Adrenal gland (tissue), 12 donors: ENCODE measurements around the gene PTCD2. TPM values are rescaled to one million over a fixed set of nuclear protein-coding genes. Genes with fewer than 3 reads are reported as not detected.

Experiments
- DNase-seq, 7 donors: peaks; one replicate each; pipeline ENCODE4 v3.0.0-alpha.2; 2019 to 2020
- H3K27ac ChIP-seq, 5 donors: fragments of 200-600 bp; sonication (generic) in 4 of 5; 1 replicate in 3 of 5; 2 replicates in 2 of 5; pipeline versions ENCODE4 v1.5.1 to v1.8.0; 2016 to 2020; ENCODE audit warnings: mild to moderate bottlenecking in 1 of 5
- H3K27me3 ChIP-seq: fragments of 200-600 bp; 2 replicates; pipeline ENCODE4 v1.8.0; 2021
- H3K36me3 ChIP-seq, 2 donors: fragments of 200-600 bp; replicated peaks in 1 of 2; 1 replicate in 1 of 2; 2 replicates in 1 of 2; pipeline versions ENCODE4 v1.5.1 to v1.8.0; 2018 to 2022
- H3K4me1 ChIP-seq, 2 donors: fragments of 200-600 bp; replicated peaks in 1 of 2; 1 replicate in 1 of 2; 2 replicates in 1 of 2; pipeline versions ENCODE4 v1.5.1 to v1.8.0; 2018 to 2021
- H3K4me3 ChIP-seq, 4 donors: fragments of 200-600 bp; sonication (generic) in 3 of 4; one replicate each; pipeline ENCODE4 v1.5.1; 2016 to 2018
- H3K9me3 ChIP-seq, 3 donors: fragments of 200-600 bp; sonication (generic) in 1 of 3; replicated peaks in 1 of 3; 1 replicate in 2 of 3; 2 replicates in 1 of 3; pipeline versions ENCODE4 v1.5.1 to v1.8.0; 2016 to 2021
- POLR2A ChIP-seq, 2 donors: fragments of 450-650 bp; IDR thresholded peaks; one replicate each; pipeline ENCODE4 v1.6.1; 2017; ENCODE audit warnings: antibody characterized with exemption in 2 of 2, mild to moderate bottlenecking in 2 of 2, moderate library complexity in 1 of 2
- WGBS, 4 donors: extraction: QIAGEN DNeasy Blood & Tissue Kit in 2 of 4; methylation state at CpG; one replicate each; pipeline versions ENCODE4 v1.1.5 to v1.1.7; 2013 to 2017; 5-methylcytosine and 5-hydroxymethylcytosine counted together
- intact Hi-C, 2 donors: fragments of 100-400 bp; cut with DNase I; formaldehyde crosslinking; loops; one replicate each; pipeline versions ENCODE4 v1.14.1 to v1.15.0; 2022 to 2023
- polyA plus RNA-seq, 3 donors: library from polyadenylated mRNA; stranded (reverse); fragments of 200-250 nt in 2 of 3; fragments of 350-450 nt in 1 of 3; fragmentation: Illumina TruSeq in 1 of 3; extraction: RNeasy Lipid Tissue Mini Kit (QIAGEN cat#74804) in 1 of 3; gene quantifications; one replicate each; pipeline ENCODE4 v1.2.3, GENCODE V29; 2013 to 2014
- total RNA-seq, 9 donors: library from RNA; depleted of rRNA in 4 of 9; stranded (reverse); fragments of >200 nt in 4 of 9; fragments of 120-200 nt in 1 of 9; fragmentation: NEBNext Ultra II Directional in 1 of 9; extraction: Animal tissue kit (Norgen Biotek cat#: 25700) in 1 of 9; gene quantifications; one replicate each; pipeline versions ENCODE4 v1.1.0 to v1.2.4, GENCODE V29; 2013 to 2023
- TF ChIP-seq, protein P1 (sequence below), 6 experiments: fragments of 450-650 bp in 4 of 6; fragments of 200-600 bp in 2 of 6; sonication (generic) in 1 of 6; IDR thresholded peaks; 1 replicate in 5 of 6; 2 replicates in 1 of 6; pipeline versions ENCODE4 v1.5.1 to v1.8.0; 2016 to 2021; ENCODE audit warnings: antibody characterized with exemption in 6 of 6, mild to moderate bottlenecking in 2 of 6, moderate library complexity in 1 of 6
- donor health status: healthy with polysubstance abuse.
- donor health status: Bipolar disorder and iron deficiency.
- donor health status: DM: yes; HTN: yes; CAD: no.
- donor health status: DM: no; HTN: no; CAD: no.
- donor health status: DM: no; HTN: no; CAD: no.
- donor health status: DM: yes; HTN: yes; CAD: no.

PTCD2 gene
- total and polyA plus RNA-seq, 12 donors: 1.7 to 20.6 (median 14.2) TPM

DNA sequence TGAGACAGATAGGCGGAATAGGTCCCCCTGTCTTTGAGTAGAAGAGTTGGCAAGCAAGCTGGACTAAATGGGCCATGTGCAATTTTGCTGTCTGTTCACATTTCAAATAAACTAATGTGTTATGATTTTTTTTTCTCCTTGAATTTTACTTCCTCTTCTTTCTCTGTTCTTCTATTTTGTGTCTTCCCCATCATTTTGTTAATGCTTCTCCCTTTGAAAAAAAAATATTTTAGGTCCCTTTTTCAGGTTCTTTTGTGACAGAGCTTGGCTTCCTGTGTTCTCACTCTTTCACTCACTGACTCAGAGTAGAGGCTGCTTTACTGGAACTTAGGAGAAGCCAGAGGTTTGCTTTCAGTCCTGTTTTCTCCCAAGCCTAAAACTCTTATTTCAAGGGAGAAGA is 48.1 kb downstream of the PTCD2 start:
- H3K4me1 ChIP-seq: peaks cover 0 to 13% of the 10 kb centered on the region in 2 donors
- TF ChIP-seq POLR2A (IDR thresholded peaks at IDR 0.05): no peak
- TF ChIP-seq, protein P1, sequence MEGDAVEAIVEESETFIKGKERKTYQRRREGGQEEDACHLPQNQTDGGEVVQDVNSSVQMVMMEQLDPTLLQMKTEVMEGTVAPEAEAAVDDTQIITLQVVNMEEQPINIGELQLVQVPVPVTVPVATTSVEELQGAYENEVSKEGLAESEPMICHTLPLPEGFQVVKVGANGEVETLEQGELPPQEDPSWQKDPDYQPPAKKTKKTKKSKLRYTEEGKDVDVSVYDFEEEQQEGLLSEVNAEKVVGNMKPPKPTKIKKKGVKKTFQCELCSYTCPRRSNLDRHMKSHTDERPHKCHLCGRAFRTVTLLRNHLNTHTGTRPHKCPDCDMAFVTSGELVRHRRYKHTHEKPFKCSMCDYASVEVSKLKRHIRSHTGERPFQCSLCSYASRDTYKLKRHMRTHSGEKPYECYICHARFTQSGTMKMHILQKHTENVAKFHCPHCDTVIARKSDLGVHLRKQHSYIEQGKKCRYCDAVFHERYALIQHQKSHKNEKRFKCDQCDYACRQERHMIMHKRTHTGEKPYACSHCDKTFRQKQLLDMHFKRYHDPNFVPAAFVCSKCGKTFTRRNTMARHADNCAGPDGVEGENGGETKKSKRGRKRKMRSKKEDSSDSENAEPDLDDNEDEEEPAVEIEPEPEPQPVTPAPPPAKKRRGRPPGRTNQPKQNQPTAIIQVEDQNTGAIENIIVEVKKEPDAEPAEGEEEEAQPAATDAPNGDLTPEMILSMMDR (IDR thresholded peaks at IDR 0.05): no peak
- H3K9me3 ChIP-seq: no peaks in the 10 kb centered on the region
- no peaks in the 10 kb centered on the region for H3K36me3 ChIP-seq
- H3K27me3 ChIP-seq: no peaks in the 10 kb centered on the region
- no peak overlapping the region for H3K27ac ChIP-seq
- intact Hi-C loops: loop anchor here (5.0 to 10.0 kb wide), 2 partner anchors 154 to 157 kb away; no protein-coding TSS in a partner anchor
- DNase-seq: no peak
- no peak overlapping the region for H3K4me3 ChIP-seq
- 92 to 100% (median 99%) methylated on average over 1 of the region's 1 CpG for WGBS, 4 donors

DNA sequence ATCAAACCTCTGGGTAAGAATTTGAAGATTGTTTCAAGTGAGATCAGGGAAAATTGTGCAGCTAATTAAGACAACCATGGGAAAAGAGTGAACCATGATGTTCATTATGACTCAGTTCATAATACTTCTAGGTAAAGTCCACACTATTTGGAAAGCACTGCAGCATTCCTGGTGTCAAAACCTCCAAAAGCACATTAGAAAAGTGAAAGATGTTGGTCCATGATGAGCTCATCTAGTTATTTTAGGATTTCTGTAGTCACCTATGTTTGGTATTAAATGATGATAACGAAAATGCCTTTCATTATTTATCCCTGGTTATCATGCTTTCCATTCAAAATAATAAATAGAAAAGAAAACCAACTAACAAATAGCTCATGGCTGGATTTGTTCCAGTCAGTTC is 49.1 kb downstream of the PTCD2 start:
- intact Hi-C loops: loop anchor here (5.0 to 10.0 kb wide), 2 partner anchors 153 to 156 kb away; no protein-coding TSS in a partner anchor
- DNase-seq: no peak
- H3K4me1 ChIP-seq: peaks cover 0 to 8% of the 10 kb centered on the region in 2 donors
- H3K4me3 ChIP-seq: no peak overlapping the region
- no peaks in the 10 kb centered on the region for H3K9me3 ChIP-seq
- no peaks in the 10 kb centered on the region for H3K36me3 ChIP-seq
- WGBS, 4 donors: 88 to 97% (median 90%) methylated on average over 1 of the region's 1 CpG
- no peak overlapping the region for H3K27ac ChIP-seq
- TF ChIP-seq, protein P1 (IDR thresholded peaks at IDR 0.05): no peak
- TF ChIP-seq POLR2A (IDR thresholded peaks at IDR 0.05): no peak
- H3K27me3 ChIP-seq: no peaks in the 10 kb centered on the region

DNA sequence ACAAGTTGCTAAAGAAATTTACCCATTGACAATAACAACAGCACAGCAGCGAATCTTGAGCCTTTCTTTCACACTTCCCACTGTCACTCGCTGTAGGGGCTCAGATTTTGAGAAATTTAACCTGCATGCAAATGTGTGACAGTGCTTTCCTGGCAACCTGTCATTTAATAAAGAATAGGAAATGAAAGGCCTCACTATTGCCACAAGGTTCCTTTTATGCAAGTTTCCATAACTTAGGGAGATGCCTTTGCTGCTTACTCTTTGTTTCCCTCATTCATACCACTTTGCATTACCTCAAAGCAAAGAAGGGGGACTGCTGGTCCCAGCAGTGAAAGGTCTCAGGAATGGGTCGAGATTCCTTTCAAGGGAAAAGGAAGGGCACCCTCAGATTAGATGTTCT is 49.5 kb downstream of the PTCD2 start:
- no peak for DNase-seq
- no peaks in the 10 kb centered on the region for H3K27me3 ChIP-seq
- no peaks in the 10 kb centered on the region for H3K36me3 ChIP-seq
- no peaks in the 10 kb centered on the region for H3K9me3 ChIP-seq
- H3K4me1 ChIP-seq: peaks cover 0 to 7% of the 10 kb centered on the region in 2 donors
- H3K27ac ChIP-seq: no peak overlapping the region
- WGBS, 4 donors: 82 to 93% (median 88%) methylated on average over 3 of the region's 3 CpGs
- H3K4me3 ChIP-seq: no peak overlapping the region
- TF ChIP-seq POLR2A (IDR thresholded peaks at IDR 0.05): no peak
- TF ChIP-seq, protein P1 (IDR thresholded peaks at IDR 0.05): no peak
- intact Hi-C loops: loop anchor here (5.0 to 10.0 kb wide), 2 partner anchors 153 to 155 kb away; no protein-coding TSS in a partner anchor

DNA sequence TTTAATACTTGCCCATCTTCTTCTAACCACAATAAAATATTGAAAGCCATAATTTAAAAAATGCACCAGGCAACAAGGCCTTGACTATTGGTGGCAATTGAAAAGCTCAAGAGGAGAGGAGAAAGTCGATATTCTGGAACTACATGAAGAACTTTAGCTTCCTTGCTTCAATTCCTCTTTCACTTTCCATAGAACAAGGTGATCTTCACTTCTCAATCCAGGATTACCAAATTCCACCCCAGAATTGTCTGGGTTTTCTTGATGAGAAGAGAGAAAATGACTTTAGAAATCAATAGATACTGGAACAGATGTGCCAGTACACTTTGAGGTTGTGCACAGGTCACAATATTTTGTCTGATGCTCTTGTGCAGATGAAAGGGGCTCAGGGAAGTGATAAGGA is 52.2 kb downstream of the PTCD2 start:
- Histone ChIP-seq H3K36me3 (no peaks in the 10 kb centered on the region), H3K27ac (no peak overlapping the region), H3K27me3 (no peaks in the 10 kb centered on the region), H3K4me3 (no peak overlapping the region), H3K4me1 (no peaks in the 10 kb centered on the region), H3K9me3 (no peaks in the 10 kb centered on the region)
- DNase-seq: no peak
- 77 to 83% (median 79%) methylated on average over 1 of the region's 1 CpG for WGBS, 4 donors
- intact Hi-C loops: no loop called here
- TF ChIP-seq, protein P1 (IDR thresholded peaks at IDR 0.05): no peak
- TF ChIP-seq POLR2A (IDR thresholded peaks at IDR 0.05): no peak
